SHP77 (cell line): ENCODE measurements around the gene PACSIN2.
"Not testable (repeated sequence)": the region's sequence is repeated elsewhere in the genome, so short reads cannot be mapped to it uniquely, and the experiment has no call there.

ENCODE experiments used
- DNase-seq, 2 experiments: peaks; one replicate each; lab custom pipeline; 2025; lab: John Stamatoyannopoulos, UW

PACSIN2 gene

DNA sequence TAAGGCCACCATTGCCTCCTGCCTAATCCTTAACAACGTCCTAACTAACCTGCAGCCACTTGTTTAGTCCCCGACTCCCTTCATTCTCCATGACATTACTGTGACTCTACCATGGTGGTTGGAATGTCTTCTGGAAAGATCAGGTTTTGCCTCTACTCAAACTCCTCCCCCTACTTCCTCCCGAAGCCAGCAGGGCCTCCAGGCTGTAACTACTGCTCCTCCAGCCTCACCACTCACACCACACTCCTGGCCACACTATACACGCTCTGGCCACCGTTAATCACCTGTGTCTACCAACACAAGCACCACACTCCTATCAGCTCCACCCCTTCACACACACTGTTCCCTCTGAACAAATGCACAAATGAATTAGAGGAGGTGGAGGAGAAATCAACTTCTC lies 69.2 kb downstream of the PACSIN2 start:
- DNase-seq, result no peak

DNA sequence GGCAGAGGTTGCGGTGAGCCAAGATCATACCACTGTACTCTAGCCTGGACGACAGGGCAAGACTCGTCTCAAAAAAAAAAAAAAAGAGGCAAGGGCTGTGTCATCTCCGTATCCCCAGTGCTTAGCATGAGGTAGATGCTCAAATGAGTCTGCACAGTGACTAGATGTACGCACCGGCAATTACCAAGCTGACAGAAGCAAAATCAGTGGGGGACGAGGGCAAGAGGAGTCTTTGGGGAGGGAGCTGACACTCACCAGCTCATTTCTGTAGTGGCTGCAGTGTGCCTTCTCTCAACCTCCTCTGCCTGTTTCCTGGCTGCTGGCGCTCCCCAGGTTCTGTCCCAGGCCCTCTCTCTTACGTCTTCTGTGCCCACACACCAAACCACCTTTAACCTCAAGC lies 69.9 kb downstream of the PACSIN2 start:
- DNase-seq, result no peak

DNA sequence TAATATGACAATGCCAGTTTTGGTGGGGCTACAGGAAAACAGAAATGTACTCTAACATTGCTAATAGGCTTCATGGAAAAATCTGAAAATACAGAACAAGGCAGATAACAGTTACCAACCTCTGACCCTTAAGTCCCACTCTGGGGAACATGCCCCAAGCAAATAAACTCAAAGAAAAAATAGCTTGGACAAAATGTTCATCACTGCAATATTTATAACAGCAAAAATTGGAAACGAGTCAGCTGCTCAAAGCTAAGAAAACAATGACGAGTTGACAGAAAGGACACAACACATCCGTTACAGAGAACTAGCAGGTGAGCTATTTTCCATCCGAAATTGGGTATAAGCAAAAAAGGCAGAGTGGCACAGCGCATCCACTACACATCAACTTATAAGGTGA lies 70.5 kb downstream of the PACSIN2 start:
- DNase-seq, result no peak

DNA sequence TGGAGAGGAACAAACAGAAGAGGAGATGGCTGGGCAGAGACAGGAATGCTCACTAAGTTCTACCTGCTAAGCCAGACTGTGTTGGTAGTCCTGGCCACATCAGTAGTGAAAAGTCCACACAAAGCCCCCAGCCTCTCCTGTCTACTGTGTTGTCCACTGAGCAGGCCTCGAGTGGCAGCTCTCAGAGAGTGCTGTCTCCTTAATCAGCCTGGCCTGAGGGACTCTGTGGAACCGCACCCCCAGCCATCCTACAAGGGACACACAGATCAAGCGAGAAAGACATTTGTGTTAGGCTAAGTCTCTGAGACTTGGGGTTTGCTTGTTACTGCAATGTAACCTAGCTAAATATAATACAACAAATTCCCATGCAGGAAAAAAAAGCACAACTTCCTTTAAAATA lies 71.0 kb downstream of the PACSIN2 start:
- DNase-seq, result no peak

DNA sequence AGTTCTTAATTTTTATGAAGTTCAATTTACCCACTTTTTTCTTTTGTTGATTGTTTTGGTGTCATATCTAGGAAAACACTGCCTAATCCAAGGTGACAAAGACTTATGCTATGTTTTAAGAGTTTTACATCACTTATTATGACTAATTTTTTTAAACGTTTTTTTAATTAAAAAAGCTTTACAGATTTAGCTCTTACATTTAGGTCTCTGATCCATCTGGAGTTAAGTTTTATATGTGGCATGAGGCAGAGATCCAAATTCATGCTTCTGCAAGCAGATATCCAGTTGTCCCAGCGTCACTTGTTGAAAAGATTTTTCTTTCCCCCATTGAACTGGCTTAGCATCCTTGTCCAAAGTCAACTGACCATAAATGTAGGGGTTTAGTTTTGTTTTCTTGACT lies 72.6 kb downstream of the PACSIN2 start:
- DNase-seq, result no peak

DNA sequence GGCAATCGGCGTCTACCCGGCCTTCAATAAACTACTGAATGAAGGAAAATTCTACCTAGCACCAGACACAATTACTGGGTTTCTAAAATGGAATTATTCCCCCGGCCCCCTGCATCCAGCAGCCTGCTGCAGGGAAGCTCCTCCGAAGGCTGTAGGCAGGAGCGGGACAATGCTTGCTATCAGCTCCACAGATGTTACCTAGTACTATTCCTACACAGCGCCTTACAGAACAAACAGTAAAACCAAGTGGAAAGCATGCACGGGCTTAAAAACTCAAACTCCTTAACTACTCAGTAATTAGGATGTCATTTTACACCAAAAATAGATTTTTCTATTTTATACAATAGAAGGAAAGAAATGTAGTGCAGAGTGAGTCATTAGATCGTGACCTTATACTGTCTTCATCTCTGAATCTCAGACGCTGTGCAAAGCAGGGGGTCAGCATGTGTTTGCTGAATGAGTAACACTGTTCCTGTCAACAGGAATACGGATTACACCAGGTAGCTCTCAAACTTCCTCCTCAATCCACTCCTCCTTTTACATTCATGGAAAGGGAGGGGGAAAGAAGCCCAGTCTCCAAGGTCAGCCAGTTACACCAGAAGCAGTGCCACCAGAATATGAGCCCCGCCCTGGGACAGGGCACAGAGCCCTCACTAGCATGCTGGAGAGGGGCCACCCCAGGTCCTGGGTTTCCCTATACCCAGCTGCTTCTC lies 74.9 kb downstream of the PACSIN2 start:
- peak; percentile 52 for DNase-seq

DNA sequence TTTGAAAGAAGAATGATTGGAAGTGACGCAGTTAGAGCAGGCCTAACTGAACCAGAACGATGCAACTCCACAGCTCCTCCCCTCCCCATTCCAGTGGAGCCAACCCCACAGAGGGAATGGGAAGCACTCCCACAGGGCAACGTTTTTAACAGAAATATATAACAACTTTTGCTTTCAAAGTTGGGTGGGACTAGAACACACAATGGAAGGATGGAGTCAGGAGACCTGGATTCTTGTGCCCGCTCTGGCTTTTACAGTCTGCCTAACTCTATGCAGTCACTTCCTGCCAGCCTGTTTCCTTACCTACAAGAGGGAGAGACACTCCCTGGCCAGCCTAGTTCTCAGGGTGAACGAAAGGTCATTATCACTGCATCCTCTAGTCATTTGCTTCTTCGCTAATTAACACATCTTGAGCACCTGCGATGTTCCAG lies 75.5 kb downstream of the PACSIN2 start:
- no peak for DNase-seq

DNA sequence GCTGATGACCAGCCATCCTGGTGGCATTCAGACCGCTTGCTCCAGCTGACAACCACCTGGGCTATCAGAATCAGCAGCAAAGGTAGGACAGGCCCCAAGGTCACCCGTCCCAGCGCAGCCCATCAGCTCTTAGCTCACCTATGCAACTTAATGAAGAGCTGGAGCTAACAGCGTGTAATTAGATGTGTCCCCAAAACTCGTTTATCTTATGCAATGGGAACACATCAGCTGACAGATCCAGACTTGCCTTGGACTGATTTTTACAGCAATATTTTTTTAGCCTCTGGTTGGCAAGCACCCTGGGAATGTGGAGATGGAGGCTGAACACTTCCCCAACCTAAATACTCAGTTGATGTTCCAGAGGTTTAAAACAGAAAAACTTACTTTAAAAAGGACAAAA lies 76.0 kb downstream of the PACSIN2 start:
- DNase-seq, result no peak

DNA sequence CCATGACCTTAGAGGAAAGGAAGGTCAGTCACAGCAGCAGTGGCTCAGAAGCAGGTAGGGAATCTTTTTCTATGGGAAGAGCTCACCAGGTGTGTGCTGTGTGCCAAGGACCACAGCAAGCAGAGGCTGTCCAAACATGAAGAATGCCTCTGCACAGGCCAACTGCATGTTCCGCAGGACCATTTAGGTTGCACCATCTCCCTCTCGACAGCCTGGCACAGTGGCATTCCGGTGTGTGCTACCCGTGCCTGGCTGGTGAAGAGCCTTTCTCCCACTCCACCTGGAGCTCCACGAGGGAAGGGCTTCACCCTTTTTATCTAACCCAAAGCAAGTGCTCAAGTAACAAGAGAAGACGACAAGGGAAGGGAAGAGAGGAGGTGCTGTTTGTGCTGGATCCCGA lies 76.5 kb downstream of the PACSIN2 start:
- DNase-seq, result no peak

DNA sequence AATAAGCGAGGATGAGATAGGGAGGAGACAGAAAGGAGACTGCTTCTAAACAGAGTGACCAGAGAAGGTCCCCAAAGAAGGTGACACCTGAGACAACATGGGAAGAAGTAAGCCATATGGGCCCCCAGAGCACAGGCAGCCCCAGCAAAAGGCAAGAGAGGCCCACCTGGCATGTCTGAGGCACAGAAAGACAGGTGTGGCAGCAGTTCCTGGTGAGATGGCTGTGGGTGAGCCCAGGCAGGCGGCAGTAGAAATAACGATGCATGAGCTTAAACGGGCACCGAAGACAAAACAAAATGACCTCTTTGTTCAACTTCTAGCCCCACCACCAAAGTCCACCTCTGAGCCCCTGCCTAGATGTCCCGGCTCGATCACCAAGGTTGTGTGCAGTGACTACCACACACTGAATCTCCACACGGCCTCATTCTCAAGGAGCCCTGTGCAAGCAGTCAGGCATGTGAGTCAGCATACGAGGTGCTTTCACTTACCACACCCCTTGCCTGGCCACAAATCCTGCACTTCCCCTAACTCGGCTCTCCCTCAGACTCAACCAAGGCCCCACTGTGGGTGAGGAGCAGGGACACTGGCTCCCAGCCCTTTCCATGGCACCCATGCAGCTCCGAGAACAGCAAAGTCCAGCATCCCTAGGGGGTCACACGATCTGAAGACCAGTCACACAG lies 77.6 kb downstream of the PACSIN2 start:
- DNase-seq, result no peak

DNA sequence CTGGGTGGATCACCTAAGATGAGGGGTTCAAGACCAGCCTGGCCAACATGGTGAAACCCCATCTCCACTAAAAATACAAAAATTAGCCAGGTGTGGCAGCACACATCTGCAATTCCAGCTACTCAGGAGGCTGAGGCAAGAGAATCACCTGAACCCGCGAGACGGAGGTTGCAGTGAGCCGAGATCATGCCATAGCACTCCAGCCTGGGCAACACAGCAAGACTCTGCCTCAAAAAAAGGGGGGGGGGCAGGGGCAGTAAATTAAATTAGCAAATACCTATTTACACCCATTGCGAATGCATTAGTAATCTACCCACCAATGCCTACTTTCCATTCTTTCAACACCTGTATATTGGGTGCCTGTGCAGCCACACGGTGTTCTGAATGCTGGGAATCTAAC lies 78.3 kb downstream of the PACSIN2 start:
- not testable (repeated sequence) for DNase-seq

DNA sequence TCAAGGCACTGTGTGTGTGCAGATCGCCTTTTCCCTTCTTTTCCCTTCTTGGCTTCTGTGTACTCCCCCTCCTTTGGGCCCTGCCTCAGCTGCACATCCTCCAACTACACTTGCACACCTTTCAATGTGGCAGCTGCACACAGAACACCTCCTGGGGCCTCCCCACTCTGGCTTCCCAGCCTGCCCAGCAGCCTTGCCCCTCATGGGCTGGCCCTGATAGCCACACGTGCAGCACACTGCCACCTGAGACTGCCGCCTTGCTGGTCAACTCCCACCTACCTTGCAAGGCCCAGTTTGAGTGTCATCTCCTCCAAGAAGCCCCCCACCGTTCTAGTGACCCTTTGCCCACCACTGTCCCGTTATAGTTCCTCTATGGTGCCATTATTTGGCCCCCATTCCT lies 80.6 kb downstream of the PACSIN2 start:
- DNase-seq, result no peak

DNA sequence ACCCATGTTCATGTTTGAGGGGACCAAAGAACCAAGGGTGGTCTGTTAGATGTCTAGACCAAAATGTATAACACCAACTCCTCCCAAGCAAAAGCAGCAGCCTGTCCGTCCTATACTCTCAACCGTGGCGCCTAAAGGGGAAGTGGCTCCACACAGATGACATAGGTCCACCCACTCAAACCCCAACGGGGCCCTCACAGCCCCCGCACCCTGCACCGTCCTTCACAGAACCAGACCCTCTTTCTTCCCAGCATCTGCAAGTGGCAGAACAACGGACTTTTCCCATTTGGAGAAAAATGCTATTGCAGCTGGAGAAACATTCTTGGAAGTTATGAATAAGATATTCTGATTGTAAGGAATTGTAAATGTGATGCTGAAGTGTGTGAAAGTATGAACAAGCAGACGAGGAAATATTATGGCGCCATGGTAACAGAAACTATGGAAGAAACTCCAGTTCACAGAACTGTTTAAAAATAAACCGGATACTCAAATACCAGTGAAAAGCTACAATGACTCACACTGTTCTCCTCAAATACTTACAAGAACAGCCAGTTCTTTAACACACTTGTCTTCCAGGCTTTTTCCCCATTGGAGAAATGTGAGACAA lies 81.4 kb downstream of the PACSIN2 start:
- no peak for DNase-seq

DNA sequence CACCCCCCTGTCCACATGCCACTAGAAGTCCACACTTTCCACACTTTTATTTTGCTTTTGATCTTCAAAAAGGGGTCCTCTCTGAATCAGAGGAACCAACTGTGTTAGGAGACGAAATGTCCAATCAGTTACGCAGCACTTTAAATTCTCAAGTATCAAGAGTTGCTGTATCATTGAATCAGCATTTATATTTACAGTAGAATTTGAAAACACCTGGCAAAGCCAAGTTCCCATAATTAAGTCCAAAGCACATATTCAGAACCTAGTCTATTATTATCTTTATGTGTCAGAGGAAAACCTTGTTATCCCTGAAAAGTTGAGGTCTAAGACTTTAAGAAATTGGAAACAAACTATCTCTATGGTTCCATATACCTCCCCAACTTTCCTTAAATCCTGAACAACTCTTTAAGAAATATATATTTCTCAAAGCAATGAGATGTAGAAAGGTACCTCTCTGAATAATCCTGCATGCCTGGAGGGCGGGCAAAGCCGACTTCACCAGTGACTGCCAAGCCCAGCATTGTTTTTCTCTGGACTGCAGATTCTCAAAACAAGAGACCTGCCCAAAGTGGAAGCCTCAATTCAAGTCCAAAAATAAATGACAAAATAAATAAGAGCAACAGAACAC lies 82.0 kb downstream of the PACSIN2 start:
- DNase-seq, result no peak

DNA sequence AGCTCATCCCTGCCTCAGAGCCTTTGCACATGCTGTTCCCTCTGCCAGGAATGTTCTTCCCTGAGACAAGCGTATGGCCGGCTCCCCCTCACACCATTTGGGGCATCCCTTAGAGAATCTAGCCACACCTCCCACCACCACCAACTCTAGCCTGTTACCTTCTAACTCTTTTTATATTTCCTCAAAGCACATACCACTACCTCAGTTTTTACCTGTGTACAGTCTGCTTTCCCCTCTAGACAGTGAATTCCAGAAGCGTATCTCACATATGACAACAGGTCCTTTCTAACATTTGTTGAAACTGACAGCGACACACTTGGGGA lies 82.8 kb downstream of the PACSIN2 start:
- no peak for DNase-seq

DNA sequence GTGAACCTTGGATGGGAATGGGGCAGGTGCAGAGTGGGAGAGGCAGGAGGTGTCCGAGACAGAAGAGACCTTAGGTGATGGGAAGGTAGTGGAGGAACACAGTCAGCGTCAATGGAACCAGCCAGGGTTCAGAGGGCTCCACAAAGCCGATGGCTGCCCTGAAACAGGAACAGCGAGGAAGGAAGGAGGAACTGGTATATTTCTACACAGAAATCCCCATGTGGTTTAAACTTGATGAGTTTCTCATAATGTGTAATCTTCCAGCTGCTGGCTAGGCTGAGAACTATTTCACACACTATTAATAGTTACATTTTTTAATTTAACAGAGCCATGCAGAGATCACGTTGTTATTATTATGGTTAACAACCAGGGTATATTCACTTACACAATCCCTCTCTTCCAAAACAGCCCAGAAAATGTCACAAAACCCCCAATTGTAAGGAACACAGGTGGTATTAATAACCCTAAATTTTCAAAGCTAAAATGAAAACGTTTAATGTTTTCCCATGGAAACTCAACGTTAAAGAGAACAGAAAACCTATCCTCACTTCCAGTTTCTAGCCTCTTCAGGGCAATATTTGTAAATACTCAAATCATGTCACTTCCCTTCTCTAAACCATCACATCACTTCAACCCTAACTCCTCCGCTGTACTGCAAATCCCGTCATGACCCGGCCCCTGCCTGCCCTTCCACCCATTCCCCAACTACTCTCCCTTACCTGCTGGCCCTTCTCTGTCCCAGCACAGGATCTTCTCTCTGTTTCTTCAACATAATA lies 83.3 kb downstream of the PACSIN2 start:
- no peak for DNase-seq

DNA sequence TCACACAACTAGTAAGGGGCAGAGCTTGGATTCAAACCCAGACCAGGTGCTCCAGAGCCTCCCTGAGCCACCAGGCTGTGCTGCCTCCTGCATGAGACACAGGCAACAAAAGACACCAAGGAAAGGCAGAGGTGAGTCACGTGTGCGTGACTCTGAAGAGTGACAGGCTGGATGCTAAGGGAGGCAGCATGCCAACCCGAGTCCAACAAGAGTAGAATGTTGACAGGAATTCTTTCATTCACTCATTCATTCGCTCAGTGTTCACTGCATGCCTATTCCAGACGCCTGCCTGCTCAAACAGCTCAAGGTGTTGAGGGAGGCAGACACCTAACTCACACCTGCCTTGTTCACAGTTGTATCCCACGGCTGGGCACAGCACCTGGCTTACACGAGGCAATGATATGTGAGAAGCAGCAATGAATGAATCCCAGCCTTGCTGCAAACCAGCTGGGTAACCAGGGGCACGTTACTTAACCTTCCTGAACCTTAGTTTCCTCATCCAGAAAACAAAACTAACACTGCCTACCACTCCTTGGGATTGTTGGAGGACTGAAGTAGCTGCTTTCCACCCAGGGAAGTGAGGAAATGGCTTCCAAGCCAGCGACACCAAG lies 84.0 kb downstream of the PACSIN2 start:
- DNase-seq, result no peak

DNA sequence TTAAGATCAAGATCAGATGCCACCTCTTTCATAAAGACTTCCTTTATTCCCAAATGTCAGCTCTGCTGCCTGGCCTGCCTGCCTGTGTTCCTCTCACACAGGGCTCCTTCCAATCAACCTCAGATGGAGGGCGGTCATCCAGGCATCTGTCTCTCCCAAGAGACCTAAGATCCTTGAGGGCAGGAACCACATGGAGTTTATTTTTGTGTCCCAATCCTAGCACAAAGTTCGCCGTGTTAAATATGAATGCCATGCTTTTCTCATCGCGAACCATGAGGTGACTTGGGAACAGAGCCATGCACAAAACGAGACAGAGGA lies 85.2 kb downstream of the PACSIN2 start:
- no peak for DNase-seq

DNA sequence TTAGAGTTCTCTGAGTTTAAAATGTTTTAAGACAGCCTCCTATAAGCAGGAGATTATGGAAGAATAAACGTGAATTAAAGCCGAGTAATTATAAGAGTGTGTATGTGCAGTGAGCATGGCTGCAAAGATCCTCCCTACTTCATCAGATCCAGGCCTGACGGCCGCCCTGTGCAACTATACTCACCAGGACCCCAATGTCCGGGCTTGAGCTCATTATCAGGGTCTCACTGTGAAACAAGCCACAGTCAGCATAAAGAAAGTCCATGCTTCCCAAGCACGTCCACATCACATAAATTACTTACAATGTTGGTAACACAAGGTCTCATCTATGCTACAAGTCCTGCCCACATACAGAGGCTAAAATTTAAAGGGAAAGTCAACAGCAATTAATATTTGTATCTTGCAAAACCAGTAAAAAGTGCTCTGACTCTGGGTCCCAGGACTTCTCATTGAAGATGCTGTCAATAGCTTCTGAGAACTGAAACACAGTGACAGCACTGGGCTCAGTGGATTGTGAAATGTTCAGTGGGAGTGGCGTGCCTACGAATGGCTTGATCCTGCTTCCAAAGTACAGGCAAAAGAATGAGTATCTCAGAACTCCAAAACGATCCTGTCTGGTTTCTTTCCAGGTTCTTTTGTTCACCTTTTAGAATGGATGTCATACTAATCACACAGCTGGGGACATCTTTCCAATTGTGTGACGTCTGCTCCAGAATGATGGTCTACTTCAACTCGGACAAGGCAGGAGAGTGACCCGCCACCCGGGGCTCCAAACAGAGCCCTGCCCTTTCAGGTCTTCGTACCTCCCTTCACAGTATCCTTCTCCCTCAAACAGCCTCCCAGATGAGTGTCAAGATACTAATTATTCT lies 85.7 kb downstream of the PACSIN2 start:
- DNase-seq, result no peak

DNA sequence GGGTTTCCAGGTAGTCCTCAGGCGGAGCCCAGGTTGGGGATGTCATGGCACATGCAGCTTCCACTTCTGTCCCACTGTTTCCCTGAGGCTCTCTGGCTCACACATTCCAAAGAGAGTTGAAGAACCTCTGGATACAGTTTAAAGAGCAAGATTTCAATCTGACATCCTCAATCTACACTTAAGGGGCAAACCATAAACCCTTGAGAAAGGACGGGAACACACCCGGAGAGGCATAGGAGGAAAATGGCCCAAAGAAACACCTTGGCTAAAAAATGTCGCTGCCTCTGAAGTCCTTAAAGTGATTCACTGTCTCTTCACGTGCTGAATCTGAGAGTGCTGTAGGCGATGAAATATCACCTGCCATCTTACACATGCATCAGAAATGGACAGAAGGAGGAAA lies 87.0 kb downstream of the PACSIN2 start:
- DNase-seq, result no peak

DNA sequence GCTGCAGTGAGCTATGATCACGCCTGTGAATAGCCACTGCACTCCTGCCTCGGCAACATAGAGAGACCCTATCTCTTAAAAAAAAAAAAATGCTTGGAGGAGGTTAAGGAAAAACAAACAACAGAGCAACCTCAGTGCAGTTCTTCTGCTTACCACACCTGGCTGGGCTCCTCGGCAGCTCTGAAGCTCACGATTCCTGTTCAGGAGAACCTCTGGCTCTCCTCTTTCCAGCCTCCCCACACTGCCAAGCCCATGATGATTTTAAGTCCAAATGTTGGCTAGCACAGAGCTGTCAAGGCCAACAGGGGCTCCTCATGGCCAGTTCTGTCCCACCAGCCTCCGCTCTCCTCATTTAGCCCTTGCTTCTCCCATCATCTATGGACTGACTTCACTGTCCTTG lies 88.2 kb downstream of the PACSIN2 start:
- no peak for DNase-seq
